Fibroblast of lung (primary cell): Measurements from ENCODE around the gene UQCR10. TPM values are rescaled to one million over a fixed set of nuclear protein-coding genes. Genes with fewer than 3 reads are reported as not detected.

Experiments
- DNase-seq, 2 donors: peaks; one replicate each; pipeline versions ENCODE4 v3.0.0 to v3.0.0-alpha.2; 2010; ENCODE audit warnings: low read depth in 2 of 2
- H2AFZ ChIP-seq: 2 replicates; pipeline ENCODE4 v1.5.1; 2012; ENCODE audit warnings: low read length, control low read depth, inconsistent platforms
- H3K27ac ChIP-seq: 2 replicates; pipeline ENCODE4 v1.5.1; 2011; ENCODE audit warnings: low read length, control low read depth; ENCODE audit not compliant: insufficient read depth
- H3K27me3 ChIP-seq: 2 replicates; pipeline ENCODE4 v1.5.1; 2011; ENCODE audit warnings: mild to moderate bottlenecking, low read length; ENCODE audit not compliant: control insufficient read depth, insufficient read depth
- H3K36me3 ChIP-seq: 2 replicates; pipeline ENCODE4 v1.5.1; 2011; ENCODE audit warnings: low read length; ENCODE audit not compliant: control insufficient read depth, insufficient read depth
- H3K4me1 ChIP-seq: 2 replicates; pipeline ENCODE4 v1.5.1; 2011; ENCODE audit warnings: low read length; ENCODE audit not compliant: control insufficient read depth, insufficient read depth; ENCODE audit errors: extremely low read depth
- H3K4me2 ChIP-seq: 2 replicates; pipeline ENCODE4 v1.5.1; 2011; ENCODE audit warnings: low read length, control low read depth; ENCODE audit not compliant: insufficient read depth; ENCODE audit errors: extremely low read depth
- H3K4me3 ChIP-seq, 4 experiments: fragments of 200-600 bp in 1 of 4; sonication (generic) in 1 of 4; replicated peaks in 1 of 4; 2 replicates each; pipeline ENCODE4 v1.5.1; 2011 to 2016; ENCODE audit warnings: low read length in 4 of 4, low read depth in 3 of 4, mild to moderate bottlenecking in 3 of 4, control low read depth in 2 of 4, inconsistent platforms in 1 of 4, mixed read lengths in 1 of 4; ENCODE audit not compliant: insufficient read depth in 1 of 4; ENCODE audit errors: control extremely low read depth in 1 of 4
- H3K79me2 ChIP-seq: 2 replicates; pipeline ENCODE4 v1.5.1; 2012; ENCODE audit warnings: mild to moderate bottlenecking, low read length, inconsistent platforms; ENCODE audit not compliant: control insufficient read depth, insufficient read depth
- H3K9ac ChIP-seq: 2 replicates; pipeline ENCODE4 v1.5.1; 2011; ENCODE audit warnings: mild to moderate bottlenecking, low read length, control low read depth; ENCODE audit not compliant: insufficient read depth
- H3K9me3 ChIP-seq: 2 replicates; pipeline ENCODE4 v1.5.1; 2012; ENCODE audit warnings: low read depth, low read length; ENCODE audit not compliant: control insufficient read depth, insufficient read depth
- H4K20me1 ChIP-seq: 2 replicates; pipeline ENCODE4 v1.5.1; 2011; ENCODE audit warnings: low read length; ENCODE audit not compliant: control insufficient read depth, insufficient read depth; ENCODE audit errors: extremely low read depth
- EZH2 ChIP-seq: IDR thresholded peaks from 2 replicates; pipeline ENCODE4 v1.5.1; 2012; ENCODE audit warnings: low read length, control low read depth, mild to moderate bottlenecking; ENCODE audit errors: missing control alignments
- polyA plus RNA-seq, 2 donors: library from polyadenylated mRNA; depleted of rRNA in 1 of 2; stranded (reverse) in 1 of 2; unstranded in 1 of 2; fragments of >200 nt; gene quantifications; 2 replicates each; pipeline ENCODE4 v1.2.1, GENCODE V29; 2011 to 2012; ENCODE audit warnings: missing spikeins in 1 of 2
- total RNA-seq: library from RNA; depleted of rRNA; stranded (reverse); fragments of >200 nt; gene quantifications from 2 replicates; pipeline ENCODE4 v1.2.1, GENCODE V29; 2014
- TF ChIP-seq, protein P1 (sequence below), 2 donors: IDR thresholded peaks in 1 of 2; conservative IDR thresholded peaks in 1 of 2; 1 replicate in 1 of 2; 2 replicates in 1 of 2; pipeline ENCODE4 v1.5.1; 2011 to 2012; ENCODE audit warnings: low read length in 2 of 2, control low read depth in 1 of 2, inconsistent platforms in 1 of 2, low read depth in 1 of 2, mild to moderate bottlenecking in 1 of 2

Gene UQCR10
- total and polyA plus RNA-seq, 2 donors (not counting 1 experiment from before 2014, with no cell fraction given) = 112 to 117 TPM

DNA sequence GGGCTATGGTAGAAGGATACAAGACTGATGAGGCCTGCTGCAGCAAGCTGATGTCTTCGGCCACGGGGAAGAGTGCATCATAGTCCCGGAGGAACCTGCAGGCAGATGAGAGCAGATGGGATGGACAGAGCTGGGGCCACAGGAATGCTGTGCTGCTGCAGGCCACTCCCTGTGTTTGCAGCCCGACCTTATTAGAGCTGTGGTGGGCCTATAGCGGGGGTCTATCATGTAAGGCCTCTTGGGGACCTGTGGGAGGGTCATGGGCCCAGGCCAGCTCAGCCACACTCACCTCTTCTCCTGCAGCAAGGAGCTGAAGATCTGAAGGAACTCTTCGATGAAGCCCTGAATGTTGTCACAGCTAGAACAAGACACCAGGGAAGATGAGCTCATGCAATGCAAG, 39.0 kb downstream of the UQCR10 start:
- H3K36me3 ChIP-seq = peaks cover 25% of the 10 kb centered on the region
- no peak overlapping the region for H3K4me3 ChIP-seq
- no peak overlapping the region for H3K4me2 ChIP-seq
- no peak overlapping the region for H3K9ac ChIP-seq
- H3K27ac ChIP-seq = no peak overlapping the region
- no peaks in the 10 kb centered on the region for H3K9me3 ChIP-seq
- H3K79me2 ChIP-seq = no peaks in the 10 kb centered on the region
- H2AFZ ChIP-seq = no peak overlapping the region
- TF ChIP-seq EZH2 = no peak
- TF ChIP-seq, protein P1, sequence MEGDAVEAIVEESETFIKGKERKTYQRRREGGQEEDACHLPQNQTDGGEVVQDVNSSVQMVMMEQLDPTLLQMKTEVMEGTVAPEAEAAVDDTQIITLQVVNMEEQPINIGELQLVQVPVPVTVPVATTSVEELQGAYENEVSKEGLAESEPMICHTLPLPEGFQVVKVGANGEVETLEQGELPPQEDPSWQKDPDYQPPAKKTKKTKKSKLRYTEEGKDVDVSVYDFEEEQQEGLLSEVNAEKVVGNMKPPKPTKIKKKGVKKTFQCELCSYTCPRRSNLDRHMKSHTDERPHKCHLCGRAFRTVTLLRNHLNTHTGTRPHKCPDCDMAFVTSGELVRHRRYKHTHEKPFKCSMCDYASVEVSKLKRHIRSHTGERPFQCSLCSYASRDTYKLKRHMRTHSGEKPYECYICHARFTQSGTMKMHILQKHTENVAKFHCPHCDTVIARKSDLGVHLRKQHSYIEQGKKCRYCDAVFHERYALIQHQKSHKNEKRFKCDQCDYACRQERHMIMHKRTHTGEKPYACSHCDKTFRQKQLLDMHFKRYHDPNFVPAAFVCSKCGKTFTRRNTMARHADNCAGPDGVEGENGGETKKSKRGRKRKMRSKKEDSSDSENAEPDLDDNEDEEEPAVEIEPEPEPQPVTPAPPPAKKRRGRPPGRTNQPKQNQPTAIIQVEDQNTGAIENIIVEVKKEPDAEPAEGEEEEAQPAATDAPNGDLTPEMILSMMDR (conservative IDR thresholded peaks at IDR 0.05 in 1 of 2, IDR thresholded peaks at IDR 0.05 in 1 of 2; ENCODE audit: low read depth in 1 of 2, low read length in 2 of 2) = no peak
- no peaks in the 10 kb centered on the region for H3K4me1 ChIP-seq
- H3K27me3 ChIP-seq = no peaks in the 10 kb centered on the region
- no peaks in the 10 kb centered on the region for H4K20me1 ChIP-seq
- no peak for DNase-seq

- no peak for DNase-seq
These were observed 43.0 kb downstream of the UQCR10 start for GRCh38 chr22:29810216-29810615.

GRCh38 chr22:29811377-29811776, 44.2 kb downstream of the UQCR10 start:
- H4K20me1 ChIP-seq = no peaks in the 10 kb centered on the region
- H3K4me2 ChIP-seq = no peak overlapping the region
- H3K4me1 ChIP-seq = no peaks in the 10 kb centered on the region
- H3K27ac ChIP-seq = no peak overlapping the region
- no peak overlapping the region for H3K4me3 ChIP-seq
- H3K9ac ChIP-seq = no peak overlapping the region
- no peaks in the 10 kb centered on the region for H3K79me2 ChIP-seq
- DNase-seq = no peak
- no peaks in the 10 kb centered on the region for H3K9me3 ChIP-seq
- no peak overlapping the region for H2AFZ ChIP-seq
- H3K36me3 ChIP-seq = peaks cover 18% of the 10 kb centered on the region
- no peak for TF ChIP-seq EZH2
- TF ChIP-seq, protein P1 (conservative IDR thresholded peaks at IDR 0.05 in 1 of 2, IDR thresholded peaks at IDR 0.05 in 1 of 2; ENCODE audit: low read depth in 1 of 2, low read length in 2 of 2) = no peak
- no peaks in the 10 kb centered on the region for H3K27me3 ChIP-seq

More at GRCh38 chr22:29810216-29810615, 43.0 kb downstream of the UQCR10 start:
- no peak overlapping the region for H3K4me3 ChIP-seq
- H3K4me2 ChIP-seq = no peak overlapping the region
- H3K79me2 ChIP-seq = no peaks in the 10 kb centered on the region
- H2AFZ ChIP-seq = no peak overlapping the region
- no peaks in the 10 kb centered on the region for H3K4me1 ChIP-seq
- H3K36me3 ChIP-seq = peaks cover 26% of the 10 kb centered on the region
- no peaks in the 10 kb centered on the region for H4K20me1 ChIP-seq
- H3K27me3 ChIP-seq = no peaks in the 10 kb centered on the region
- H3K27ac ChIP-seq = no peak overlapping the region
- TF ChIP-seq, protein P1 (conservative IDR thresholded peaks at IDR 0.05 in 1 of 2, IDR thresholded peaks at IDR 0.05 in 1 of 2; ENCODE audit: low read depth in 1 of 2, low read length in 2 of 2) = no peak
- TF ChIP-seq EZH2 = no peak
- H3K9ac ChIP-seq = no peak overlapping the region
- no peaks in the 10 kb centered on the region for H3K9me3 ChIP-seq
